NOMO-1 treated with DMSO at 0.1 percent for 48 hours (cell line): ENCODE measurements around the gene HSP90AA1.

Experiments
- DNase-seq: peaks from one replicate; lab custom pipeline; 2025; ENCODE audit not compliant: unreplicated experiment; lab: John Stamatoyannopoulos, UW

The HSP90AA1 gene

GRCh38 chr14:102044566-102044965 lies 42.3 kb downstream of the HSP90AA1 start:
- no peak for DNase-seq

- no peak for DNase-seq
Measured at GRCh38 chr14:102043251-102044025, 43.4 kb downstream of the HSP90AA1 start.

GRCh38 chr14:102042699-102043098 lies 44.1 kb downstream of the HSP90AA1 start:
- no peak for DNase-seq

- DNase-seq: no peak
Measured at GRCh38 chr14:102040153-102040552, 46.7 kb downstream of the HSP90AA1 start.

- no peak for DNase-seq
Measured at GRCh38 chr14:102039157-102039556, 47.7 kb downstream of the HSP90AA1 start.

GRCh38 chr14:102037686-102038085 lies 49.2 kb downstream of the HSP90AA1 start:
- no peak for DNase-seq

GRCh38 chr14:102035914-102036313 lies 50.9 kb downstream of the HSP90AA1 start:
- no peak for DNase-seq

- DNase-seq: no peak
Measured at GRCh38 chr14:102034301-102034700, 52.5 kb downstream of the HSP90AA1 start.

- DNase-seq: no peak
Measured at GRCh38 chr14:102033241-102033640, 53.6 kb downstream of the HSP90AA1 start.
